Cortex of kidney (tissue), 1 donor: Measurements from ENCODE around the gene CAPN11.

ENCODE experiments used
- DNase-seq: peaks from one replicate; lab custom pipeline; 2025; lab: John Stamatoyannopoulos, UW

The CAPN11 gene

GRCh38 chr6:44156494-44157151 lies 2.0 kb upstream of the CAPN11 start:
- no peak for DNase-seq

- no peak for DNase-seq
Measured at GRCh38 chr6:44157152-44157521, 1.5 kb upstream of the CAPN11 start.

- no peak for DNase-seq
Measured at GRCh38 chr6:44161997-44162338, 3.3 kb downstream of the CAPN11 start.

- DNase-seq: no peak
Measured at GRCh38 chr6:44162876-44163625, 4.4 kb downstream of the CAPN11 start.

- no peak for DNase-seq
Measured at GRCh38 chr6:44166116-44166515, 7.5 kb downstream of the CAPN11 start.

GRCh38 chr6:44166591-44167184 lies 8.1 kb downstream of the CAPN11 start:
- DNase-seq: no peak

- DNase-seq: no peak
Measured at GRCh38 chr6:44167567-44167966, 8.9 kb downstream of the CAPN11 start.

- DNase-seq: no peak
Measured at GRCh38 chr6:44169154-44169553, 10.5 kb downstream of the CAPN11 start.

- no peak for DNase-seq
Measured at GRCh38 chr6:44169886-44170570, 11.4 kb downstream of the CAPN11 start.

- no peak for DNase-seq
Measured at GRCh38 chr6:44171899-44172546, 13.4 kb downstream of the CAPN11 start.

GRCh38 chr6:44172731-44173500 lies 14.3 kb downstream of the CAPN11 start:
- no peak for DNase-seq

- no peak for DNase-seq
Measured at GRCh38 chr6:44176130-44176761, 17.6 kb downstream of the CAPN11 start.

GRCh38 chr6:44176762-44177509 lies 18.3 kb downstream of the CAPN11 start:
- no peak for DNase-seq

- no peak for DNase-seq
Measured at GRCh38 chr6:44177691-44178423, 19.2 kb downstream of the CAPN11 start.

- DNase-seq: no peak
Measured at GRCh38 chr6:44178424-44179071, 19.9 kb downstream of the CAPN11 start.

- DNase-seq: no peak
Measured at GRCh38 chr6:44179072-44179536, 20.5 kb downstream of the CAPN11 start.

GRCh38 chr6:44179648-44180047 lies 21.0 kb downstream of the CAPN11 start:
- DNase-seq: no peak

- DNase-seq: no peak
Measured at GRCh38 chr6:44180406-44180805, 21.8 kb downstream of the CAPN11 start.

GRCh38 chr6:44180886-44181285 lies 22.3 kb downstream of the CAPN11 start:
- DNase-seq: no peak
